KOPT-K1 (cell line): ENCODE measurements around the gene CAPZB.

ENCODE experiments used
- H3K27ac ChIP-seq: fragments of 200-600 bp; sonication (generic); 2 replicates; pipeline ENCODE4 v1.5.1; 2016; ENCODE audit warnings: antibody characterized with exemption, mild to moderate bottlenecking, low read depth, low read length; ENCODE audit not compliant: poor library complexity, severe bottlenecking
- H3K36me3 ChIP-seq: fragments of 200-600 bp; sonication (generic); 2 replicates; pipeline ENCODE4 v1.5.1; 2017; ENCODE audit warnings: antibody characterized with exemption, mild to moderate bottlenecking, low read length, moderate library complexity; ENCODE audit not compliant: insufficient read depth
- H3K9me3 ChIP-seq: fragments of 200-600 bp; sonication (generic); 2 replicates; pipeline ENCODE4 v1.5.1; 2017; ENCODE audit warnings: antibody characterized with exemption, low read length, mild to moderate bottlenecking; ENCODE audit not compliant: insufficient read depth, poor library complexity, severe bottlenecking

The CAPZB gene

DNA sequence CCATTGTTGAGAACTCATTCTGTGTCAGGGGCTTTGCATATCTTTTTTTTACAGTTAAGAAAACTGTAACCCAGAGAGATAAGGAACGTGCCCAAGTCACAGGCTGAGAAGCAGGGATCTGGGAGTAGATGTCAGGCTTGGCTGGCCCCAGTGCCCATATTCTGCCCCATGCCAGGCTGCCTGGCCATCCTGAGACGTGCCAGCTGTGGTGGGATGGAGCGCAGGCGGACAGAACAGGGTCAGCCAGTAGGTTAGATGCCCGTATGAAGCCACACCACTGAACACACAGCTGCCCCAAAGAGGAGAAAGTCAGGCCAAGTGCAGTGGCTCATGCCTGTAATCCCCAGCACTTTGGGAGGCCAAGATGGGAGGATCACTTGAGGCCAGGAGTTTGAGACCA, 117.3 kb downstream of the CAPZB start:
- Histone ChIP-seq H3K9me3 (no peaks in the 10 kb centered on the region), H3K27ac (no peak overlapping the region), H3K36me3 (peaks cover 30% of the 10 kb centered on the region; the same call in 1 of the 2 replicates)

DNA sequence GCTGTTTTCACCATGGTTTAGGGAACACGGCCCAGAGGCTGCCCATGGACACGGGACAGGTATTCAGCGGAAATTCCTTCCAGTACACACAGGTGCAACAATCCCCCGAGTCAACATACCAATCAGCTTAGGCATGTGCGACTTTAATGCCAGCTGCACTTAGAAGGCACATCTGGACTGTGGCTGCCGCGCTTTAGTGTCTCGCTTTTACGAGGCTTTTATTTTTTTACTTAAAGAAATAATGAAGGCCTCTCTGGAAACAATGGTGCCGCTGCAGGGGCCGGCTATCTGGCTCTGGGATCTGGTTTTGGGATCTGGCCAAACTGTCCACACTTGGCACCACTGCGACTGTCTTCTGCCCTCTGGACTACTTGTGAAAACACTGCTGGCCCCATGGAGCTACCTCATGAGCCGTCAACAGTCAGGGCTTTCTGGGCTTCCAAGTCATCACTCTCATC, 117.7 kb downstream of the CAPZB start:
- Histone ChIP-seq H3K9me3 (no peaks in the 10 kb centered on the region), H3K36me3 (peaks cover 25% of the 10 kb centered on the region; the same call in 1 of the 2 replicates), H3K27ac (no peak overlapping the region)

DNA sequence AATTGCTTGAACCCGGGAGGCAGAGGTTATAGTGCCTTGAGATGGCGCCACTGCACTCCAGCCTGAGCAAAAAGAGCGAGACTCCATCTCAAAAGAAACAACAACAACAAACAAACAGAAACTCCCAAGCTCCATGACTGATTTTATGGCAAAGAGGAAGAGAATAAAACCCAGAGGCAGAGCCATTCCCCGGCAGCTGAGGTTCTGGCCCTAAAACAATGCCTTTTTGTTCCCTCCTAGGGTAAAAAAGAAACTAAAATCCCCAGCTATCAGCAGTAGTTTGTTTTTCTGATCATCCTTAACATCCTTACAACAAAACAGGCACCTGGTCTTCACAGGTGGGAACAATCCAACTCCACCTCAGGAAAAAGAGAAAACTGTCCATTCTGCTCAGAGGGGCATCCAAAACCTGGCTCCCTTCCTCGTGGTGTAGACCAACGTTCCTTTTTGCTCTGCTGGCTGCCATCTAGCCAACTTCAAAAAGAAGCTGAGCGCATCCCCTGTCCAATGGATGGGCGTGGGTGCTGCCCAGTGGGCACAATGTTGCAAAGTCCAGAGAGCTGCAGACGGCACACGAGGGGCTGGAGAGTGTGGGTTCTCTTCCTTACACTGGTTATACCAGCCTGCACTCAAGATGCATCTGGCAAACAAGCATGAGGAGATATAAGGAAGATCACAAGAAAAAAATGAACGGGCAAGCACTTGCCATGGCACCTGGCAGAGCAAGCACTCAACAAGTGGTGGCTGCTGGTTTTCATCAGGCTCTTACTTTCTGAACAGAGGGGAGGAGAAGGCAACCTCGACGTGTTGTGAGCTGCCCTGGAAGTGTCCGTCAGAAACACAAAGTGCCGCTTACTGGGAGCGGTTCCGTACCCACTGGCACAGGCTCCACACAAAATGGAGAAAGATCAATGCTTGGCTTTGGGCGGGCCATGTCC, 118.5 kb downstream of the CAPZB start:
- H3K36me3 ChIP-seq, result peaks cover 19% of the 10 kb centered on the region; the same call in 1 of the 2 replicates
- H3K27ac ChIP-seq, result no peak overlapping the region
- no peaks in the 10 kb centered on the region for H3K9me3 ChIP-seq

DNA sequence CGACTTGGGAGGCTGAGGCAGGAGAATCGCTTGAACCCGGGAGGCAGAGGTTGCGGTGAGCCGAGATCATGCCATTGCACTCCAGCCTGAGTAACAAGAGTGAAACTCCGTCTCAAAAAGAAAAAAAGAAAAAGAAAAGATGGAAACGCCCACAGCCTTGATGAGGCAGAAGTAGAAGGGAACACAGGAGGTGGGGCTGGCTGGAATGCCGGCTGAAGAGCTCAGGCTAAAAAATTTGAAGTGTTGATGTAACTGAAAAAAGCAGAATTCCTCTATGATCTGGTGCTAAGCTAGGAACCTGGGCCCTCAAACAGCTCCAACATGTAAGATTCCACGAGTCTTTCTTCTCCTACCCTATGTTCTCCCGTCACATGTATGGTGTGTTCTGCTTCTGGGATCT, 119.6 kb downstream of the CAPZB start:
- Histone ChIP-seq H3K9me3 (no peaks in the 10 kb centered on the region), H3K27ac (no peak overlapping the region), H3K36me3 (peaks cover 19% of the 10 kb centered on the region; the same call in 1 of the 2 replicates)

DNA sequence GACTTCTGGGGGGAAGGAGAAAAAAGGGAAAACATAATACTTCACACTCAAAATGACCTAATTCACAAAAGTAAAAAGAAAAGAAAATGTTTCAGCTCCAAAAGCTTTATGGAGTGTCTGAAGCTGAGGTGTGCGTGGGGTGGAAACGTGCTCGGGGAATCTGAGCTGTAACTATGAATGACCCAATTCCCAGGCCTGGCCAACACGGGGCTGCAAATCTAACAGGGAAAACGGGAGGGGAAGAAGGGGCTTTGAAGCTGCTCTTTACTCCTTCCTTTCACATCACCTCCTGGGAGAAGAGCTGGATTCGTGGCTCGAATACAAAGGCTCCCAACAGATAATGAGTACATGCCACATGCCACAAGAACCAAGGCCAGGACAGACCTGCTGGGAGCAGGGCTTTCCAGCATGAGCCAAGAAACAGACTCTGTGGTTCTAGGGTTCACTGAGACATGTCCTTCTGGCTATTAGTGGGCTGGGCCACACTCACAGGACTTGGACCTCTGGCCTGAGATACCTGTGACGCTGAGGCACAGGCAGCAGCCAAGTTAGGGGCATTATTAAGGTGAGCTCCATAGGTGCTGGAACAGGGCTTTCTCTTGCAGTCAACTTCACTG, 121.7 kb downstream of the CAPZB start:
- Histone ChIP-seq H3K9me3 (no peaks in the 10 kb centered on the region), H3K27ac (no peak overlapping the region), H3K36me3 (peaks cover 19% of the 10 kb centered on the region; the same call in 1 of the 2 replicates)

DNA sequence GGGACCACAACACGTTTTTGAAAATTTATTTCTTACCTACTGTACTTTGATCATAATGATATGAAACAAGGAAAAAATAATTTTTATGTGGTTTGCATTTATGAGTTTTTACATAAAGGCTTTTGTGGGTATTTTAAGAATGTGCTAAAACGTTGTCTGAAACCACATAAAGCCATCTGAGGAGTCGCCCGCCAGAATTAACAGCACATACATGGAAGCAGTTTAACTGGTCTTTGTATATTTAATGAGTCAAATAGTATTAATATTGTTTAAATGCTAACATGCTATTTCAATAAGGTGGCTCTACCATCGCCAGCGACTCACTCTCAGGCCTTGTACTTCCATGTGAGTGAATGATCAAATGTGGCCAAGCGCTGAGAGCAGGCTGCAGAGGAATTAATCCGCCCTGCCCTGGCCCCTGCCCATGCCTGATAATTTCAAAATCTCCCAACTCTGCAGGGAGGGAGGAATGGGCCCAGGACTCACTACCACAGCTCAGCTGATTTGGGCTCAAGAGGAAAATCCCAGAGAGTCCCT, 123.7 kb downstream of the CAPZB start:
- no peak overlapping the region for H3K27ac ChIP-seq
- no peaks in the 10 kb centered on the region for H3K9me3 ChIP-seq
- H3K36me3 ChIP-seq, result peaks cover 30% of the 10 kb centered on the region; the same call in 1 of the 2 replicates

DNA sequence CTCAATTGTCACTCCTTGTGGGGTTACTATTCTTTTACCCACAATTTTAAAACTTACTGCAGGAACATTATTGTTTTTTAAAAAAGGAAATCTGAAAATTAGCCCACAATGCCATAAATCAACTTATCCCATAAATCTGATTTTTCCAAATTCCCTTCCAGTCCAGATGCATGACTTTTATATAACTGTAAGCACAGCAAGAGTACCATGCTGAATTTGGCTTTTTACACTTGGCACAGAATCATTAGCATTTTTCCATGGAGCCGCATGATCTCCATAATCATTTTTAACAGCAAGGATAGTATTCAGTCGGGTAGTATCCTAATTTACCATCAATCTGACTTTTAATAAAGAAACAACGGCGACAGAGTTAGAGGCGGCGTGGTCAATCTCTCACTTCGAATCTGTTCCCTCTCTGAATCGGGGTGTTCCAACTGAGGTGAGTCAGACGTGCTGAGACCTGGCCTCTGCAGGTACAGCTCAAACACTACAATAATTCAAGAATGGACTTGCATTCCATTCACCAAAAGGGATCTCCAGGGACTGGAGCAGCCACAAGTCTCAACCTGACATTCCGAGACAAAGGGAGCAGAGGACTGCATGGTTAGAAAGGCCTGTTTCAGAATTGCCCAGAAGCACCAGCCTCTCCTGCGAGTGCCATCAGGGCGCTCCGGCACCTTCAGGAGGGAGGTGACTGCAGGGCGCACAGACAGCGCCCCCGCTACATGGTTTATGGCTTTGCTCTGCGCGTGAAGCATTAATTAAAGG, 124.3 kb downstream of the CAPZB start:
- Histone ChIP-seq H3K27ac (no peak overlapping the region), H3K36me3 (peaks cover 36% of the 10 kb centered on the region), H3K9me3 (no peaks in the 10 kb centered on the region)

DNA sequence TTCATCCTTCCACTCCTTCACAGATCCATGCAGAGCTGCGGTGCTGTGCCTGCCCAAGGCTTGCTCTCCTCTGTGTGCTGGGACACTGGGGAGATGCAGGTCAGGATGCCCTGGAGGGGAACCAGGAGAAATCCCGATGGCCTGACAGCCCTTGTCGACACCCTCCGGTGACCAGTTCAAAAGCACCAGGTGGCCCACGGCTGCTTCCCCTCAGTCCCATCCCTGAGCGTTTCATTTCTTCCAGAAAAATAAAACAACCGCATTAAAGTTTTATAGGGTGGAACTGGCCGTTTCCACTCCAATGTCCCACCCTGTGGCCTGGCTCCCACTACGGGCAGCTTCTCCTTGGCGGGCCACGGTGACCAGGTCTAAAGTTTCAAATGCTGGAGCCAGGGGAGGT, 124.9 kb downstream of the CAPZB start:
- no peaks in the 10 kb centered on the region for H3K9me3 ChIP-seq
- no peak overlapping the region for H3K27ac ChIP-seq
- H3K36me3 ChIP-seq, result peaks cover 40% of the 10 kb centered on the region

DNA sequence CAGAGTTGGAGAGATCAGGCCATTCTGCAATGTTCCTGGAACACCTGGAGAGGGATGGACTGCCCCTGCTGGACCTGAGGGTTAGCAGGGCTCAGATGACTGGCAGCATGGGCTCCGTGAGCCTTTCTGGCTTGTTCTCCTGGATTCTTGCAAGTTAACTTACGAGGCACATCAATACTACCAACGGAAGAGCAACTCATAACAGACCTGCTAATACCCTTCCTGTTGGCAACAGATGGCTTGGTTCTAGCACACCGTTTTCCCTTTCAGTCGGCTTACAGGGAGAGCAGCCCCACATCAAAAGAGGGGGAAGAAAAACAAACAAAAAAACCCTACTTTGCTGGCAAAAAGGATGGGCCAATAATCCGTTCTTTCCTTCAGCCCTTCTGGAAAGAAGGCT, 125.3 kb downstream of the CAPZB start:
- peaks cover 40% of the 10 kb centered on the region for H3K36me3 ChIP-seq
- H3K27ac ChIP-seq, result no peak overlapping the region
- no peaks in the 10 kb centered on the region for H3K9me3 ChIP-seq

DNA sequence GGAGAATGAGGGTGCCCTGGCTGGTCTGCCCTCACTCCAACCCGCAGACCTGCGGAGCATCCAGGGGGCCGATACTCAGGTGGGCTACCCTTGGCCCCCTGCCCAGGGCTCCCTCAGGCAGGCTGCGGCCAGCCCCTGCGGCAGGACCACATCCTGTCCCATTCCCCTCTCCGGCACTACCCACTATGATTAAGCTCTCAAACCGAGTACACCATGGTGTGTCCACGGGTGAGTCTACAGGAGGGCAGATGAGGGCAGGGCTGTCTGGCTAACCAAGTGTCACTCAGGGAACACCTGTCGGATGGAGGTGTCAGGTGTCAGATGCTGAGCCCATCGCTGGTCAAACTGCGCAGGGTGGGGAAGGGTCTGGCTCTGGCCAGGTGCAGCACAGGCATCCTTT, 126.0 kb downstream of the CAPZB start:
- H3K9me3 ChIP-seq, result no peaks in the 10 kb centered on the region
- peaks cover 40% of the 10 kb centered on the region for H3K36me3 ChIP-seq
- H3K27ac ChIP-seq, result no peak overlapping the region

DNA sequence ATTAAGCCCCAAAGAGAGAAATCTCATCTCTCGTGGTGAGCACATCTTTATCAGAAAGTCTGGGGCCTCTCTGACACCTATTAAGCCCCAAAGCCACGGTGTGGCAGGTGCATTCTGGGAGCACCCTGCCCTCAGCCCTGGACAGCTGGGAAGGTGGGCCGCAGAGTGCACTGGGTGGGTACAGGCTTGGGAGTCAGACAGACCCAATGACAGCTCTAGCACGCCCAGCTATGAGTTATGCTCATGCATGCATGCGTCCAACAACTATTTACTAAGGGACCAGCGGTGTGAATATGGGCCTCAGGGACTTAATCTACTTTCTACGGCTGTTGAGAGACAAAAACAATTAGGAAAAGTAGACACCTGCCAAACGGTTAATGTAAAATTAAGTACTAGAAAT, 126.6 kb downstream of the CAPZB start:
- H3K27ac ChIP-seq, result no peak overlapping the region
- H3K9me3 ChIP-seq, result no peaks in the 10 kb centered on the region

DNA sequence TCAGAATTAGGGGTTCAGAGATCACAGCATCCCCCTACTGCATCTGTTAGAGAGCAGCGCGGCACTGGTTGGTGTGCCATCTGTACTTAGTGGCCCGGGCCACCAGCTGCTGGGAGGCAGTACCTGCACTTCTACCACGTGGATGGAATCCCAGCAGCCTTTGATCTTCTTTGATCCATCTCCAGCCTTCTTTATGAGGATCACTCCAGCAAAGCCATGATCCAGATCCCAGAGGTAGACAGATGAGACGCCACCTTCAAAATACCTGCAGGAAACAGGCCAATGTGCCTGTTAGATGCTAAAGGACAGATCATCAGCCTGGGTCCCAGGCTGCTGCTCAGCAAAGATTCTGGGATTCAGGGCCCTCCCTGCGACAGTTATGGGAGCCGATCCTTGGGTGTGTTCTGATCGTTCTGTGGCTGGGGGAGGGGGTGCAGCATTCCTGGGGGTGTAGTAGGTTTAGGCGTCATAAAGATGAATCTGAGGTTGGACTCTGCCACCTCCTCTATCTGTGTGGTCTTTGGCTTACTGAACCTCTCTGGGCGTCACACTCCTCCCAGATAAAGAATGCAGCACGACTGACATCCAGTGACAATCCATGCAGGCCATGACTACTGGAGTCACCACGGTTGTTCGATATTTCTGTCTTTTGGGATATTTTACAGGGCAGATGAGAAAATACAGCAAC, 127.9 kb downstream of the CAPZB start:
- peaks cover 59% of the 10 kb centered on the region for H3K36me3 ChIP-seq
- no peak overlapping the region for H3K27ac ChIP-seq
- no peaks in the 10 kb centered on the region for H3K9me3 ChIP-seq

More for the DNA sequence above, 126.6 kb downstream of the CAPZB start:
- peaks cover 46% of the 10 kb centered on the region for H3K36me3 ChIP-seq

DNA sequence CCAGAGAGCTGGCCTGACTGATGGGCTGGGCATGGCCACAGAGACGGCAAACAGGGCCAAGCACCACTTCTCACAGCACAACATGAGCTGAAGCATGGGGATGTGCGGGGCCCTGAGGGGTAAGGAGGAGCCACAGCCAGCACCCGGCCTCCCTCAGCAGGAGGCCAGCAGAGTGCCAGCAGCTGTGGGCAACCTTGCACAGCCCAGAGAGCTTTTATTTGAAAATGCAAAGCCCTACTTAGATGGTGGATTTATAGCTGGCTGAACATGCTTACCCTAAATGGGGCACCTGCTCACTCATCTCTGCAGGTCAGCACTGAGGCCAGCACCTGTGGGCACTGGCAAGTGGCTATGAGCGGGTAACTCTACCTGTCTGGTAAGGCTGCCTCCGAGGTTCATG, 129.1 kb downstream of the CAPZB start:
- peaks cover 71% of the 10 kb centered on the region for H3K36me3 ChIP-seq
- H3K9me3 ChIP-seq, result no peaks in the 10 kb centered on the region
- no peak overlapping the region for H3K27ac ChIP-seq

DNA sequence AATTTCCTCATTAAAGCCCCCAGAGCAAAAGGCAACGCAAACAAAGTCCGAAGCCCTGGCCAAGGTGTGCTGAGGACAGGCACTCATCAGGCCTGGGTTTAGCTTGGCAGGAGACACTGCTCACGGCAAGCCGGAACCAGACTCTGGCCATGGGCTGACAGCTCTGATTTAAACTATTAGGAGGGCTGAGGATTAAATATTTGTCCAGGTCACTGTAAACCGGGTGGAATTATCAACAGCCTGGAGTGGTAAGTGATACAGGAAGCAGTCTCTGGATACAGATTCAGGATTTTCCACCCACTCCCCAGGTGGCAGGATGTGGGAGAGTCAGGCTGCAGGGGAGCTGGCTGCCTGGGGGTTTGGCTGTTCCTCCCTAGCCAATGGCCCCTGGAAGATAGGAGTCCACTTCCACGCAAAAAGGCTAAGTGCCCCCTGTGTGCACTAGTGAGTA, 130.8 kb downstream of the CAPZB start:
- no peaks in the 10 kb centered on the region for H3K9me3 ChIP-seq
- peaks cover 79% of the 10 kb centered on the region for H3K36me3 ChIP-seq
- H3K27ac ChIP-seq, result no peak overlapping the region
